22Rv1 (cell line): Measurements from ENCODE around the gene EYA2.

Experiments
- CTCF ChIP-seq: fragments of 450-650 bp; IDR thresholded peaks from 2 replicates; pipeline ENCODE4 v1.5.1; 2017; ENCODE audit warnings: mild to moderate bottlenecking
- ZFX ChIP-seq: fragments of 450-650 bp; IDR thresholded peaks from 2 replicates; pipeline ENCODE4 v1.6.1; 2017; ENCODE audit warnings: antibody characterized with exemption, borderline replicate concordance

- no peak for TF ChIP-seq CTCF
- no peak for TF ChIP-seq ZFX
These were observed 208.0 kb downstream of the EYA2 start for GRCh38 chr20:47102629-47103028.
